Measurements from ENCODE around the gene SPESP1.

SPESP1 gene

DNA sequence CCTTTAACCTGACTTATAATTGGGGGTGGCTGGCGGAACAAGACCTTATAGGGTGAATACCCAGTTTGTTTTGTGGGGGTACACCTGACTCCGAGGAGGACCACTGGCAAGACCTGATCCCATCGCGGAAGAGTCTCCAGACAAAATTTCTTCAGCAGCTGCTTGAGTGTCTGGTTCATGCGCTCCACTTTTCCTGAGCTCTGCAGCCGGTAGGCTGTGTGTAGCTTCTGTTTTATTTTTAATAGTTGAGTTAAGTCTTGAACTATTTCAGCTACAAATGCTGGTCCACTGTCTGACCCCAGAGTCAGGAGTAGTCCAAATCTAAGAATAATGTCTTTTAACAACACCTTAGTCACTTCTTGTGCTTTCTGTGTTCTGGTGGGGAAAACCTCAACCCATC is 63.0 kb downstream of the SPESP1 start:
- no peak for DNase-seq

DNA sequence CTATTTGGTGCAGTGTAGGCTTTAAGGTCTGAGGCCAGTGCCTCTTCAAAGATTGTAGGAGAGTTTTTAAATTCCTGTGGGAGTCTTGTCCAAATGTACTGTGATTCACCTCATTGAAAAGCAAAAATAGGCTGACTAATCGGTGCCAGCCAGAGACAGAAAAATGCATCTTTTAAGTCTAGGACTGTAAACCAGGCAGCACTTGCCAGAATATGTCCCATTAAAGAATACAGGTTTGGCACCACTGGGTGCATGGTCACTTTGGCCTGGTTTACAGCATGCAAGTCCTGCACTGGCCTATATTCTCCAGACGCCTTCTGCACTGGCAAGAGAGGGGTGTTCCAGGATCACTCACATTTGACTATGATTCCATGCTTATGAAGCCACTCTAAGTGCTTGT is 63.8 kb downstream of the SPESP1 start:
- peak; percentile 4 for DNase-seq

DNA sequence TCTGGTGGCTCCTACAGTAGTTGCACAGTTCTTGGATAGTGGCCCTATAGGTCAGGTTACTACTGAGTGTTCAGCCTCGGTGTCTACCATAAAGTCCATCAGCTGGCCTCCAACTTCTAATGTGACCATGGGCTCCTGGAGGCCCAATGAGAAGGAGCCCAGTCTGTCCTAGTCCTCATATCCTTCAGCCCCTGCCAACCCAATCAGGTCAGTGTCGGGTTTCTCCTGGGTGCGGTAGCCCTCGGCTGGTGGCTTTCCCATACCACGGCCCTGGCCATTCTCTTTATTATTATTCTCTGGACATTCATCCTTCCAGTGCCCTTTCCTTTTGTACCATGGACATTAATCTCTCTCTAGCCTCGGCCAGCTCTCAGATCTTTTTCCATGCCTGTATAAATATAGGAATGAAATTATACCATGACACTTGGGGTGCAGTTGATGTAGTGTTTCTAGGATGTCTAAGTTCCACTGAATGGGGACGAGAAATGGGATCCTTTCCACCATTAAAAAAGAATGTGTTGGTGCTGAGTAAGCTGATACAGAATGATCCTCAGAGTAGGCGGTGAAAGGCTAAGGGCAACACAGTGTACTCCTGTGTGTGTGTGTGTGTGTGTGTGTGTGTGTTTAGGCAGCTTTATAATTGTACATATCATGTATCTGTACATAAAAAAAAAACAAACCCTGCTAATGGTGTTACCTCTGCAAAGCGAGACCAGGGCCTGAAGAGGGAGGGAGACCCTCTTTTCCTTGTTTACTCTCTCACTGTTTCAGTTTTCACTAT is 64.8 kb downstream of the SPESP1 start:
- no peak for DNase-seq

Measured in T1000 (cell line).